OCI-LY1 (cell line): ENCODE measurements around the gene PREX1.

ENCODE experiments used
- CTCF ChIP-seq: fragments of 200-600 bp; sonication (generic), shearing (Covaris generic); IDR thresholded peaks from 2 replicates; pipeline ENCODE4 v1.5.1; 2017; ENCODE audit warnings: mild to moderate bottlenecking, antibody characterized with exemption, low read length, moderate library complexity, mixed read lengths
- EZH2 ChIP-seq: fragments of 200-600 bp; sonication (generic), shearing (Covaris generic); IDR thresholded peaks from 2 replicates; pipeline ENCODE4 v1.8.0; 2017; ENCODE audit warnings: borderline replicate concordance, mixed run types, mild to moderate bottlenecking, antibody characterized with exemption, low read length, moderate library complexity, mixed read lengths

GRCh38 chr20:48747840-48748414 lies 79.9 kb downstream of the PREX1 start:
- TF ChIP-seq EZH2 (no peak), CTCF (no peak)
